Measurements from ENCODE around the gene AGBL4. TPM values are rescaled to one million over a fixed set of nuclear protein-coding genes. Genes with fewer than 3 reads are reported as not detected.

Gene AGBL4
- total and polyA plus RNA-seq, 2 of the 13 experiments (the other 11 are each of a cell fraction or from before 2014, with no cell fraction given) = not detected

- POLR2A ChIA-PET = no interaction called here
- peak; percentile 76 for TF ChIP-seq LCORL (IDR thresholded peaks at IDR 0.05)
- no peak for TF ChIP-seq LCORL (CRISPR knock-in tag; IDR thresholded peaks at IDR 0.05)
- TF ChIP-seq, protein P1, sequence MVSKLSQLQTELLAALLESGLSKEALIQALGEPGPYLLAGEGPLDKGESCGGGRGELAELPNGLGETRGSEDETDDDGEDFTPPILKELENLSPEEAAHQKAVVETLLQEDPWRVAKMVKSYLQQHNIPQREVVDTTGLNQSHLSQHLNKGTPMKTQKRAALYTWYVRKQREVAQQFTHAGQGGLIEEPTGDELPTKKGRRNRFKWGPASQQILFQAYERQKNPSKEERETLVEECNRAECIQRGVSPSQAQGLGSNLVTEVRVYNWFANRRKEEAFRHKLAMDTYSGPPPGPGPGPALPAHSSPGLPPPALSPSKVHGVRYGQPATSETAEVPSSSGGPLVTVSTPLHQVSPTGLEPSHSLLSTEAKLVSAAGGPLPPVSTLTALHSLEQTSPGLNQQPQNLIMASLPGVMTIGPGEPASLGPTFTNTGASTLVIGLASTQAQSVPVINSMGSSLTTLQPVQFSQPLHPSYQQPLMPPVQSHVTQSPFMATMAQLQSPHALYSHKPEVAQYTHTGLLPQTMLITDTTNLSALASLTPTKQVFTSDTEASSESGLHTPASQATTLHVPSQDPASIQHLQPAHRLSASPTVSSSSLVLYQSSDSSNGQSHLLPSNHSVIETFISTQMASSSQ (IDR thresholded peaks at IDR 0.05; ENCODE audit: low read depth) = no peak
- TF ChIP-seq, protein P1 (CRISPR knock-in tag; IDR thresholded peaks at IDR 0.05; ENCODE audit: borderline replicate concordance) = no peak
- FAIRE-seq (no peak), ATAC-seq (no peak), DNase-seq (ENCODE audit: low spot score) (no peak)
- Histone ChIP-seq H3K36me3 (replicated peaks in 1 of 2; ENCODE audit: control insufficient read depth in 1 of 2, insufficient read depth in 2 of 2, low read length in 2 of 2) (no peaks in the 10 kb centered on the region), H4K20me1 (ENCODE audit: insufficient read depth, low read length) (no peaks in the 10 kb centered on the region), H3K79me2 (ENCODE audit: insufficient read depth, low read length) (no peaks in the 10 kb centered on the region), H2AFZ (ENCODE audit: low read length) (no peak overlapping the region), H3K4me2 (ENCODE audit: low read depth, low read length) (no peak overlapping the region), H3K27me3 (ENCODE audit: control insufficient read depth in 1 of 2, insufficient read depth in 2 of 2, low read length in 2 of 2) (no peaks in the 10 kb centered on the region), H3K27ac (ENCODE audit: extremely low read length, insufficient read depth, low read length) (no peak overlapping the region), H3K9me3 (ENCODE audit: low read length) (peaks cover 72% of the 10 kb centered on the region), H3K9ac (ENCODE audit: insufficient read depth, low read depth, low read length) (no peak overlapping the region), H3K4me1 (ENCODE audit: insufficient read depth, low read length) (no peaks in the 10 kb centered on the region), H3K4me3 (replicated peaks in 1 of 3; ENCODE audit: insufficient read depth in 1 of 3, low read depth in 2 of 3, low read length in 3 of 3) (no peak overlapping the region)
- no TSS peak for BruUV-seq (replicated peaks)
- in situ Hi-C loops (cut with HindIII; ENCODE audit: extremely low pct_ligation_motif_present, low pct_unique_long_range_greater_than_20kb) = no loop called here
- intact Hi-C loops (cut with micrococcal nuclease; ENCODE audit: unreplicated experiment) = no loop called here
- CTCF ChIA-PET (ENCODE audit: low intra/inter-chr PET ratio, low total read pairs) = no interaction called here
Measured at GRCh38 chr1:49597436-49597835, 426.3 kb downstream of the AGBL4 start.

- intact Hi-C loops (cut with micrococcal nuclease; ENCODE audit: unreplicated experiment) (no loop called here), in situ Hi-C loops (cut with HindIII; ENCODE audit: extremely low pct_ligation_motif_present, low pct_unique_long_range_greater_than_20kb) (no loop called here)
- H3K4me2 ChIP-seq (ENCODE audit: low read depth, low read length) = no peak overlapping the region
- no peak overlapping the region for H3K4me3 ChIP-seq (replicated peaks in 1 of 3; ENCODE audit: insufficient read depth in 1 of 3, low read depth in 2 of 3, low read length in 3 of 3)
- no peaks in the 10 kb centered on the region for H3K79me2 ChIP-seq (ENCODE audit: insufficient read depth, low read length)
- no peak overlapping the region for H3K9ac ChIP-seq (ENCODE audit: insufficient read depth, low read depth, low read length)
- H4K20me1 ChIP-seq (ENCODE audit: insufficient read depth, low read length) = no peaks in the 10 kb centered on the region
- H3K9me3 ChIP-seq (ENCODE audit: low read length) = peaks cover 92% of the 10 kb centered on the region
- FAIRE-seq (no peak), DNase-seq (ENCODE audit: low spot score) (no peak), ATAC-seq (no peak)
- H3K27me3 ChIP-seq (ENCODE audit: control insufficient read depth in 1 of 2, insufficient read depth in 2 of 2, low read length in 2 of 2) = no peaks in the 10 kb centered on the region
- no peaks in the 10 kb centered on the region for H3K36me3 ChIP-seq (replicated peaks in 1 of 2; ENCODE audit: control insufficient read depth in 1 of 2, insufficient read depth in 2 of 2, low read length in 2 of 2)
- WGBS (ENCODE audit: low lambda C conversion rate) = 0% methylated on average over 2 of the region's 3 CpGs
- no peaks in the 10 kb centered on the region for H3K4me1 ChIP-seq (ENCODE audit: insufficient read depth, low read length)
- ChIA-PET POLR2A (no interaction called here), CTCF (ENCODE audit: low intra/inter-chr PET ratio, low total read pairs) (no interaction called here)
- no peak overlapping the region for H3K27ac ChIP-seq (ENCODE audit: extremely low read length, insufficient read depth, low read length)
- no TSS peak for BruUV-seq (replicated peaks)
- H2AFZ ChIP-seq (ENCODE audit: low read length) = no peak overlapping the region
- no peak for TF ChIP-seq KDM5A (IDR thresholded peaks at IDR 0.05; ENCODE audit: borderline replicate concordance, low read length)
- TF ChIP-seq ZNF775 (CRISPR knock-in tag; IDR thresholded peaks at IDR 0.05; ENCODE audit: borderline replicate concordance) = no peak
- TF ChIP-seq EZH2 (conservative IDR thresholded peaks at IDR 0.05; ENCODE audit: low read depth, low read length) = no peak
- TF ChIP-seq ZNF616 (CRISPR knock-in tag; IDR thresholded peaks at IDR 0.05; ENCODE audit: low read depth) = no peak
- no peak for TF ChIP-seq ZNF670 (CRISPR knock-in tag; IDR thresholded peaks at IDR 0.05; ENCODE audit: borderline replicate concordance)
- no peak for TF ChIP-seq ZNF343 (CRISPR knock-in tag; IDR thresholded peaks at IDR 0.05)
Measured at GRCh38 chr1:49576327-49576901, 447.3 kb downstream of the AGBL4 start.
